IPS-18c (cell line): ENCODE measurements around the gene LAPTM4A.
"Not testable (repeated sequence)": the region's sequence is repeated elsewhere in the genome, so short reads cannot be mapped to it uniquely, and the experiment has no call there.

Experiments
- H3K4me3 ChIP-seq: 2 replicates; pipeline ENCODE4 v1.7.0; 2013; ENCODE audit warnings: low read depth, mild to moderate bottlenecking, low read length, moderate library complexity; ENCODE audit not compliant: insufficient read depth
- H3K9me3 ChIP-seq: one replicate; pipeline ENCODE4 v1.6.1; 2013; ENCODE audit warnings: mild to moderate bottlenecking, low read length, moderate library complexity; ENCODE audit not compliant: control insufficient read depth, insufficient read depth

Gene LAPTM4A

GRCh38 chr2:20080839-20081415 lies 29.5 kb upstream of the LAPTM4A start:
- no peak overlapping the region; the same call in 1 of the 2 replicates for H3K4me3 ChIP-seq

DNA sequence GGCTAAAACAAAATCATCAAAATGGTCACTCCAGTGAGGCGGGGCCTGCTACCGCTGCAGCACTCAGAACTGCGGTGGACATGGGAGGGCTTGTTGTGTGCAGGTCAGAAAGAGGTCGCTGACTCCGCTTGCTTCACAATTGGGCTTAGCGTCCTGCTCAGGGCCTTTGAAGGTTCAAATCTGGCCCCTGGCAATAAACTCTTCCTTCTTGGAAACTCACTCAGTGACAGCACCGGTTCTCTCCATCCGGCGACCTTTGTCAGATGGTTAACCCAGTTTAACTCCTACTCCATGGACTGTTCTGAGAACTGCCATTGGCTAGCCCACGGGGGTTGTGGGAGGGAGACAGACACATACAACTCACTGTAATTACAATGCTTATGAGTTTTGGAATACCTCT lies 29.0 kb upstream of the LAPTM4A start:
- Histone ChIP-seq H3K9me3 (no peaks in the 10 kb centered on the region), H3K4me3 (peak overlapping the region; percentile 3; the same call in 1 of the 2 replicates)

More at GRCh38 chr2:20080839-20081415, 29.5 kb upstream of the LAPTM4A start:
- H3K9me3 ChIP-seq = no peaks in the 10 kb centered on the region

DNA sequence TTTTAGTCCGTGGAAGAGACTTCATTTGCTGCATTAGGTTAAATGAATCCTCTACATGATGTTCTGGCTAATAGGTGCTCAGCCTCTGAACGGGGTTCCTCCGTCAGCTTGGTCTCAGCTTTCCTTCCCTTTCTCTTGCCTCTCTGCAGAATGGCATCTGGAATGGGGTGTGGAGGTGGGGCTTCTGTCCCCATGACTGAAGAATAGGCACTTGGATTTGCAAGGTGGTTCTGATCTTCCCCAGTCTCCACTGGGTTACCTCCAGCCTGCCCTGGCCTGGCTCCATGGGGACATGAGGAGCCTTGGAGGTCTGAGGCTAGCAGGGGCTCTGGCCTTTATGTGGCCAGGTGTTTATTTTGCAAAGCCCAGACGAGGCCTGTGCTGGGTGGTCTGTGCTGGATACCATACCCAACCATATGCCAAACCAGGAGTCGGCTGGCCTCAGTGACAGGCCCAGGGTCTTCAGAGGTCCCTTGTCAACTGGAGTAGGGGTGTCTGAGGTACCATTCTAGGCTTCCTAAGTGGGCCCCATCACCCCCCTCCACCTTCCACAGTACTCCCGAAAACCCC lies 28.2 kb upstream of the LAPTM4A start:
- H3K9me3 ChIP-seq = no peaks in the 10 kb centered on the region
- no peak overlapping the region for H3K4me3 ChIP-seq

GRCh38 chr2:20077411-20077940 lies 26.0 kb upstream of the LAPTM4A start:
- H3K4me3 ChIP-seq = no peak overlapping the region

DNA sequence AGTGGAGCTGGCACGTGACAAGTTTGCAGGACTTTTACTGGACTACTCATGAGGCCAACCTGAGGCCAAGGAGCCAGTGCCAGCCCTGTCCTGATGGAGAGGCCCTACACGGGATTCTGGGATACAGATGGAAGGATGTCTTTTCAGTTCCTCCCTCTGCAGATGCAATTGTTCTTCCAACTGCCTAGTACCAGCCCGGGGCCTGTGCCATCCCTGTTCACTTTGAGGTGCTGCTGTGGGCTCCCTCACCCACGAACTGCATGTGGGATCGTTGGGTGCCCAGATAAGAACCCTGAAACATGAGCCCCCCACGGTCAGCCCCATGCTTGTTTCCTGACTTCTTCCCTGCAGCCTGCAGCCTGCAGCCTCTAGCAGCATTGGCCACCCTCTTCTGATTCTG lies 25.3 kb upstream of the LAPTM4A start:
- Histone ChIP-seq H3K4me3 (no peak overlapping the region), H3K9me3 (peaks cover 2% of the 10 kb centered on the region)

More at GRCh38 chr2:20077411-20077940, 26.0 kb upstream of the LAPTM4A start:
- peaks cover 2% of the 10 kb centered on the region for H3K9me3 ChIP-seq

GRCh38 chr2:20074901-20075300 lies 23.5 kb upstream of the LAPTM4A start:
- Histone ChIP-seq H3K9me3 (peaks cover 2% of the 10 kb centered on the region), H3K4me3 (no peak overlapping the region)

GRCh38 chr2:20074046-20074648 lies 22.7 kb upstream of the LAPTM4A start:
- H3K9me3 ChIP-seq, H3K4me3 ChIP-seq: not testable (repeated sequence)

DNA sequence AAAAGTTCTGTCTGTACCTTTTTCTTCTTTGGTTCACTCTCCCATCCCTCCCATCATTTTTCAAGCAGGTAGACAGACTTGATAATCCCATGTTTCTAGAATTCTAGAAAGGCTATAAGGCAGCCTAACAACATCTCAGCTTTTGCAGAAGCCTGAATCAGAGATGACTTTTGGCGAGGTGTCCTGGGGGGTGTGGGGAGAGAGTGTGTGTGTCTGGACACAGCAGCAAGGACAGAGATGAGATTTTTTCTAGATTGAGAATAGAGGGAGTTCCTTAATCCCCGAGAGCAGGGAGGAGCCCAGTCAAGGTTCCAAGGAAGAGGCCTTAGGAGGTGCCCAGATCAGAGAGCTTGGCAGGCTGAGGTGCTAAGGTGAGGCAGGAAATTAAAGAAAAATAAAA lies 22.0 kb upstream of the LAPTM4A start:
- Histone ChIP-seq H3K9me3 (peaks cover 2% of the 10 kb centered on the region), H3K4me3 (no peak overlapping the region)

GRCh38 chr2:20072436-20073158 lies 21.2 kb upstream of the LAPTM4A start:
- peaks cover 2% of the 10 kb centered on the region for H3K9me3 ChIP-seq
- no peak overlapping the region for H3K4me3 ChIP-seq

DNA sequence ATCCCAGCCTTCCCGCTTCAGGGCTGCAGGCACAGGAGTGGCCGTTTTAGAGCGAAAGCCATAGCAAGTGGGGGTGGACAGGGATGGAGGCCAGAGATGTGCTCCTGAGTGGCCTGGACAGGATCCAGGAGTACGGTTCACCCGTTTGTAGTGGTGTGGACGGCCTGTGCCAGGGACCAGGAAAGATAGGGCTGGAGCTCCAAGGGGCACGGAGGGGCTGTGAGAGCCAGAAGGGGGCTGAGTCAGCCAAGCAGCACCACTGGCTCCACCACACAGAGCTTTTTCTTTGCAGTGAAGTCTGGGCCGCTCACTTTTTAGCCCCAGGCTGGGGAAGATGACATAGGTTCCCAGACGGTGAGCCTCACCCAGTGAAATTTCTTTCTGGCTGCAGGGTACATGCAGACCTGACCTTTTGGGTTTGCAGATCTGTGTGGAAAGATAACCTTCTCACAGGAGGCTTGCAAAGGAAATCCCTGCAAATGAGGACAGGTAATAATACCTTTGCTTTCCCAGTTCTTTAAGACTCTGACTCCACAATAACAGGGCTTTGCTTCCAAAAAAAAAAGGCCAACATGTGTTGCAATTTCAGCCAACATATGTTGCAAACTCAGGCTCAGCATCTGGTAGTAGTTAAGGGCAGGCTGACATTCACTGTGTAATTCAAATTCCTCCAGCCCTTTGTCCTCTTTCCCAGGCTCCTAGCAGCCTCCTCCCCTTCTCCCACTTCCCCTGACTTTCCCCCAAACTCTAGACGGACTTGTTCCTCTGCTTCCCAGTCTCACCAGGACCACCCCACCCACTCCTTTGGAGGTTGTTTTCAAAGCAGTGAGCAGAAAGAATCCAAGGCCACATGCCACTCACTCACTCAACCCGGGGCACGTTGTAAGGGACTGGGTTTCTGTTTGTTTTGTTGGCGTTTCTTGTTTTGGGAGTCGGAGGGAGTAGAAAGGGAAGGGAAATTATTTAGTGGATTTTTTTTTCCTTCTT lies 20.3 kb upstream of the LAPTM4A start:
- H3K9me3 ChIP-seq = peaks cover 2% of the 10 kb centered on the region
- no peak overlapping the region for H3K4me3 ChIP-seq

- peaks cover 2% of the 10 kb centered on the region for H3K9me3 ChIP-seq
- H3K4me3 ChIP-seq = no peak overlapping the region
Observed at GRCh38 chr2:20069756-20070155, 18.3 kb upstream of the LAPTM4A start.

DNA sequence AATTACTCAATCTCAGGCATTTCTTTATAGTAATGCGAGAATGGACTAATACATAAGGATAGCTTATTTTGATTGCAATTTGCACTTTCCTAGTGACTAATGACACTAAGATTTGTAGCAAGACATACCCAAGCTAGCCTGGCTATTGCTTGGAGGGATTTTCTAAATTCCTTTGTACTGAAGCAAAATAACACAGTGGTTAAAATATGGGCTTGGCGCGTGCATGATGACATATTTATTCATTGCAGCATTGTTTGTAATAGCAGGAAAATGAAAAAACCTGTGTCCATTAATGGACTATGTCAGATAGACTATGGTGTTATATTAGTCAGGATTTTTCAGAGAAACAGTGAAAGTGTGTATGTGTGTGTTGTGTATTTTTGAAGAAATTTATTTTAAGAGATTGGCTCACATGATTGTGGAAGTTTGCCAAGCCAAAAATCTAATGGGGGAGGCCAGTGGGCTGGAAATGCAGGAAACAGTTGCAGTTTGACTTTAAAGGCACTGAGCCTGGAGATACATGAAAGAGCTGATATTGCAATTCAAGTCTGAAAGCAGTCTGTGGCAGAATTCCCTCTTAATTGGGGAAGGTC lies 16.7 kb upstream of the LAPTM4A start:
- H3K9me3 ChIP-seq = peaks cover under 1% of the 10 kb centered on the region
- no peak overlapping the region for H3K4me3 ChIP-seq

DNA sequence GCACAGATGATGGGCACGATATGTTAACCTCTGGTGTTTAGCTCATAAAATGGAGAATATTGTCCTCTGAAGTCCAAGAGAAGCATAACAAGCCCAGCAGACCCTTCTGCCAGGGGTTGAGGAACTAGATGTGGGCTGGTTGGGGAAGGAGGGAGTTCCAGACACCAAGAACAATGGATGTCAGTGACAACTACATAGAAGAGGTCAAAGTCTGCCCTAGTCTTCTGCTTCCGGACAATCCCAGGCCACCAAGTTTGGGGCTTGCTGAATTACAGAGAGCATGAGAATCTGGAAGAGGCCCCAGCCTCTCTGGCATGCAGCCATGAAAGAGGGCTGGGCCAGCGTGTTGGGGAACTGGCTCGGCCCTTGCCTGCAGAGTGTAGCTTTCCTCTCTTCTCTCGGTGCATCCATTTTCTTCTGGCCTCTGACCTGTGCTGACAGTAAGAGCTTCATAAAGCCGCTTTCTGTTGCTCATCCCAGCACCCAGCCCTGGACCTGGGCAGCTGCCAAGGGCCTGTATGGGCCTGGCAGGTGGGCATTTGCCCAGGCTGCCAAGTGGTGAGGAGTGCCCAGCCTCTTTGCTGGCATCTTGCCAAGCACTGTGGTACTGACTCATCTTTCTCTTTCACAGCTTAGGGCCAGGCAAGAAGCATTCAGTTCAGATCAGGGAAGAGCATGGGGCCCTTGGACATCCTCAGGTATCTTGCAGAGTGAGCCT lies 14.6 kb upstream of the LAPTM4A start:
- H3K4me3 ChIP-seq = no peak overlapping the region
- no peaks in the 10 kb centered on the region for H3K9me3 ChIP-seq

- no peak overlapping the region for H3K4me3 ChIP-seq
- H3K9me3 ChIP-seq = no peaks in the 10 kb centered on the region
Observed at GRCh38 chr2:20064841-20065240, 13.4 kb upstream of the LAPTM4A start.

- H3K9me3 ChIP-seq = no peaks in the 10 kb centered on the region
- no peak overlapping the region for H3K4me3 ChIP-seq
Observed at GRCh38 chr2:20064421-20064820, 13.0 kb upstream of the LAPTM4A start.
